Left colon (tissue), 2 donors: ENCODE results near the gene LAMA5. TPM values are rescaled to one million over a fixed set of nuclear protein-coding genes. Genes with fewer than 3 reads are reported as not detected.

ENCODE experiments used
- ATAC-seq: fragments of 200-7000 bp; cut with Tn5 transposase; one replicate; pipeline ENCODE4 v1.9.1; 2020; ENCODE audit warnings: mild to moderate bottlenecking, moderate library complexity
- DNase-seq, 2 donors: peaks; one replicate each; pipeline ENCODE4 v3.0.0-alpha.2; 2020
- intact Hi-C, 2 donors: fragments of 100-400 bp; cut with DNase I in 1 of 2; cut with micrococcal nuclease in 1 of 2; formaldehyde crosslinking; loops; one replicate each; pipeline versions ENCODE4 v1.11.2 to v1.14.0; 2022; cut with DNase I, micrococcal nuclease
- total RNA-seq, 2 donors: library from RNA; stranded (reverse); fragmentation: NEBNext Ultra II Directional; extraction: Animal tissue kit (Norgen Biotek cat#: 25700); gene quantifications; one replicate each; pipeline ENCODE4 v1.2.1, GENCODE V29; 2021
- donor health status: DM: no; HTN: no; CAD: no.
- donor health status: DM: yes; HTN: yes; CAD: no.

LAMA5 gene
- total RNA-seq, 2 donors from 2014 or later: 18.2 to 45.8 TPM

DNA sequence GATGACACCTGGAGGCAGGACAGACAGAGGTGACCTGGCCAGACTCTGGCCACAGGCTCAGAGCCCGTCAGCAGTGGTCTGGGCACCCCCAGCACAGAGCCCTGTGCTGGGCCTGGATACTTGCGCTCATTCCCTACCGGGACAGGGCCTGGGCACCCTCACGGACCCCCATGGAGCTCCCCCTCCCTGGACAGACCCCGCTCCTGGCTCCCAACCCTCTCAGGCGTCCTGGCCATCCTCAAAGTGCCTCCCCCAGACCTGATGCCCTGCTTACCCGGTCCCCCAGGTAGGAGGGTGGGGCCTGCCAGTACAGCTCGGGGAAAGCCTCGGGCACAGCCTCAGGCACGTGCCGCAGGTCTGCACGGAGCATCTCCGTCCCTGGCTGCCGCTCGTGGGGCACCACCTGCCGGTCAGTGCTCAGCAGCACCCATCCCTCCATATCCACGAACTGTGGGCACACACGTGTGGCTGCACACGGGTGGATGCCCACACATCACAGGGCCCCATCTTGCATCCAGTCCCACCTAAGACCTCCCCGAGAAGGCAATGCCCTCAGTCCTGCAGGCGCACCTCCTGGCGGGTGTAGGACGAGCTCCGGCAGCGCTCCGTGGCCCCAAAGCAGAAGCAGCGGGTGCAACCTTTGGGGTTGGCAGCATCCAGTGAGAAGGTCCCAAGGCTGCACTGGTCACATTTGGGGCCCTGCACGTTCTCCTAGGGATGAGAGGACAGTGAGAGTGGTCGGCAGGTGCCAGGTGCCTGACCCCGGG lies 40.0 kb downstream of the LAMA5 start:
- ATAC-seq: no peak
- no peak for DNase-seq
- intact Hi-C loops: no loop called here

DNA sequence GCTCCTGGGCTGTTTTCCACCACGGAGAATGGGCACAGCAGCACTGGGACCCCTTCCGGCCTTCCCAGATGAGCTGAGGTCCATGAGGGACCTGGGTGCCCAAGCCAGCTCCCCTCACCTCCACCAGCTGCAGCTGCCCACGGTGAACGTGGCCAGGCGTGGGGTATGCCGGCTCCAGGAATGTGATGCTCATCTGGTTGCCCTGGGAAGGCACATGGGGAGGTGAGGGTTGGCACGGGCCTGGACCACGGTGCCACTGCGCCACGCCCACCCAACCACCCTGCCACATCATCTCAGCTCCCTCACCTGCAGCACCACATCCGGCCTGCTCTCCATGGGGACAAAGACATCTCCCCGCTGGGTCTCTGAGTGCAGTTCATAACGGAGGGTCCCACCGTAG lies 40.6 kb downstream of the LAMA5 start:
- ATAC-seq: no peak
- no peak for DNase-seq
- intact Hi-C loops: no loop called here

DNA sequence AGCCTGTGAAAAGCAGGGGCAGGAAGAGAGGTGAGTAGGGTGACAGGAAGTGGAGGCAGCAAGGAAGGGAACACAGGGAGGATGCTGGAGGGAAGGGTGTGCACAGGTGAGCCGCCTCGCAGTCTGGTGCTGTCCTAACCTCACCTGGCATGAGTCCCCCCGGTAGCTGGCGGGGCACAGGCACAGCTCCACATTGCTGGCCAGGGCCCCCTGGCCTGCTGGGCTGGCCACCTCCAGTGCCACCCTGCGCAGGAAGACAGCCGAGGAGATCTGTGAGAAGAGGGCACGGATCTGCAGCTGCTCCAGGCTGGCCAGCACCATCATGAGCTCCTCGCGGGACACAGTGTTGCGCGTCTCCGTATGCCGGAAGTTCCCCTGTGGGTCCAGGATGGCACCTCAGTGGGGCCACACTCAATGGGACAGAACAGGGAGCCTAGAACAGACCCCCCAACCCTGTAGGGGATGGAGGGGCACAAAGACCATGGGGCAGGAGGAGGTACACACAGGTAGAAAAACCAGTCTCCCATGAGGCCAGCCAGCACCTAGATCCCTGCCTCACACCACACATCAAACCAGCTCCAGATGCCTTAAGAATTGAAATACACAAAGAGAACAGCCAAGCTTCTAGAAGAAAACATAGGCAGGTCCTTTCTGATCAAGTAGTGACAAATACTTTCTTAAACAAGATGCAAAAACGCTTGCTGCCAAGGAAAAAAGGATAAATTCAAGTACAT lies 41.8 kb downstream of the LAMA5 start:
- intact Hi-C loops: no loop called here
- ATAC-seq: no peak

DNA sequence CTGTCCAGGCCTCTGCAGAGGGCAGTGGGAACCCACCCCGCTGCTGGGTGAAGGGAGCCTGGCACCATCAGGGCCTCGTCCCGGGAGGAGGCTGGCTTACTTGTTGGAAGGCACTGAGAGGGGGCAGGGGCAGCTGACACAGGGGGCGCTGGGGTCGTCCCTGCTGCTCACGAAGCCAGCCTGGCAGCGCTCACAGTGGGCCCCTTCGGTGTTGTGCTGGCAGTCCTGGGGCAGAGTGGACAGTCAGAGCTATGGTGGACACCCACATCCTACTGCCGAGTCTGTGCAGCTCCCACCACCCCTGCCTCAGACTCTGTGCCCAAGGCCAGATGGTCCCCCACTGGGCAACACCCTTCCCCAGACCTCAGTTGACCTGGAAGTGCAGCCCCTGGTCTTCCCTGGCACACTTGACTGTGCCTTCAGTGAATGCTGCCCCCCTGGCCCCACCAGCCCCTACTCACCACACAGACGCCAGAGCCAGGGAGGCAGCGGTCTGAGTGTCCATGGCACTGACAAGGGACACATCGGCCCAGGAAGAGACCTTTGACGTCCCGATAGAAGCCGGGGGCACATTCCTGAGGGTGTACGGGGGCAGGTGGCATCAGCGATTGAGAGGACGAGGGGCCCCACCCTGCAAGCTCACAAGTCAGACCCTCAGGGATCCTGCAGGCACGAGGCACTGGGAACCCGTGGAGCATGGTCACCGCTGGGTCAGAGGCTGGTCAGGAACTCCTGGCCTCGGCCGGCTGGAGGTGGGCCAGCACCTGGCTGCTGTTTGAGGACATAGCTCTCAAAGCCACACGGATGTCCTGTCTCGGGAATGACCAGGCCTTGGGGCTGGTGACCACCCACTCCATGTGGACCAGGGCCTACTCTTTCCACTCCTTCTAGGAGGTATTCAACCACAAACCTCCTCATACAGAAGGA lies 42.9 kb downstream of the LAMA5 start:
- intact Hi-C loops: no loop called here
- no peak for DNase-seq
- no peak for ATAC-seq

More for the DNA sequence above, 41.8 kb downstream of the LAMA5 start:
- no peak for DNase-seq

GRCh38 chr20:62323146-62323979 lies 43.7 kb downstream of the LAMA5 start:
- intact Hi-C loops: no loop called here
- ATAC-seq (no peak), DNase-seq (no peak)

- ATAC-seq: no peak
- no peak for DNase-seq
- intact Hi-C loops: no loop called here
These were observed 44.5 kb downstream of the LAMA5 start for GRCh38 chr20:62322492-62323041.

GRCh38 chr20:62321975-62322374 lies 45.1 kb downstream of the LAMA5 start:
- DNase-seq: no peak
- no peak for ATAC-seq
- intact Hi-C loops: no loop called here

DNA sequence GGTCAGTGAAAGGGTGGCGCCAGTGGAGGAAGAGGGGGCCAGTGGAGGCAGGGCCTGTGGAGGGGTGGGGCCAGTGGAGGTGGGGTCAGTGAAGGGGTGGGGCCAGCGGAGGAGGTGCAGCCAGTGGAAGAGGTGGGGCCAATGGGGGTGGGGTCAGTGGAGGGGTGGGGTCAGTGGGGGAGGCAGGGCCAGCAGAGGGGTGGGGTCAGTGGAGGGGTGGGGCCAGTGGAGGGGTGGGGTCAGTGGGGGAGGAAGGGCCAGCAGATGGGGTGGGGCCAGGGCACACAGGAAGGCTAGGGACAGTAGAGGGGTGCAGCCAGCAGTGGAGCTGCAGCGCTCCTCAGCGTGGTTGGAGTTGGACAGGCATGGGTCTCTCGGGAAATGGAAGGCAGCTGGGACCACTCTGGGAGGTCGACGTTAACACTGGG lies 45.6 kb downstream of the LAMA5 start:
- ATAC-seq: peak; percentile 32
- intact Hi-C loops: no loop called here
- no peak for DNase-seq

DNA sequence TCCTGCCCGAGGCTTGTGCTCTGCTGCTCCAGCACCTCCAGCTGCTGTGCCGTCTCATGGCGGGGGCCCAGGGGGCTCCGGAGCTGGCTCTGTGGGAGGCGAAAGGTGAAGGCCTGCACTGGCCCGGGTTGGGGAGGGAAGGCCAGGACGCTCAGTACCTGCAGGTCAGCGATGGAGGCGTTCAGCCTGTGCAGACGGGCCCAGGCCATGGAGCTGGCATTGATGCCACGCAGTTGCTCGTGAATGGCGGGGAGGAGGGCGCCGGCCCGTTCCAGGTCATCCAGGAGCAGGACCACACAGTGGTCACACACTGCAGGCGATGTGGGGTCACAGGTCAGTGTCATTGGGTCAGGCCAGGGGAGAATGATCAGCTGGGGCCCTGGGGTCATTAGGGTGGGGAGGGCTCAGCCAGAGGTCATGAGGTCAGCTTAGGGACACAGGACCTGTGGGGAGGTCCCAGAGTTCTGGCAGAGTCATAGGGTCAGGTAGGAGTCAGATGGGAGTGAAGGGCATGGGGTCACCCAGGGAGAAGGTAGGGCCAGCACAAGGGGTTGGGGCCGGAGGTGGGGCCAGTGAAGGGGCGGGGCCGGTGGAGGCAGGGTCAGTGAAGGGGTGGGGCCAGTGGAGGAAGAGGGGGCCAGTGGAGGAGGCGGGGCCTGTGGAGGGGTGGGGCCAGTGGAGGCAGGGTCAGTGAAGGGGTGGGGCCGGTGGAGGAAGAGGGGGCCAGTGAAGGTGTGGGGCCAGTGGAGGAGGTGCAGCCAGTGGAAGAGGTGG lies 46.3 kb downstream of the LAMA5 start:
- intact Hi-C loops: no loop called here
- ATAC-seq (peak; percentile 11), DNase-seq (no peak)

GRCh38 chr20:62319346-62319909 lies 47.7 kb downstream of the LAMA5 start:
- ATAC-seq: no peak
- intact Hi-C loops: no loop called here

DNA sequence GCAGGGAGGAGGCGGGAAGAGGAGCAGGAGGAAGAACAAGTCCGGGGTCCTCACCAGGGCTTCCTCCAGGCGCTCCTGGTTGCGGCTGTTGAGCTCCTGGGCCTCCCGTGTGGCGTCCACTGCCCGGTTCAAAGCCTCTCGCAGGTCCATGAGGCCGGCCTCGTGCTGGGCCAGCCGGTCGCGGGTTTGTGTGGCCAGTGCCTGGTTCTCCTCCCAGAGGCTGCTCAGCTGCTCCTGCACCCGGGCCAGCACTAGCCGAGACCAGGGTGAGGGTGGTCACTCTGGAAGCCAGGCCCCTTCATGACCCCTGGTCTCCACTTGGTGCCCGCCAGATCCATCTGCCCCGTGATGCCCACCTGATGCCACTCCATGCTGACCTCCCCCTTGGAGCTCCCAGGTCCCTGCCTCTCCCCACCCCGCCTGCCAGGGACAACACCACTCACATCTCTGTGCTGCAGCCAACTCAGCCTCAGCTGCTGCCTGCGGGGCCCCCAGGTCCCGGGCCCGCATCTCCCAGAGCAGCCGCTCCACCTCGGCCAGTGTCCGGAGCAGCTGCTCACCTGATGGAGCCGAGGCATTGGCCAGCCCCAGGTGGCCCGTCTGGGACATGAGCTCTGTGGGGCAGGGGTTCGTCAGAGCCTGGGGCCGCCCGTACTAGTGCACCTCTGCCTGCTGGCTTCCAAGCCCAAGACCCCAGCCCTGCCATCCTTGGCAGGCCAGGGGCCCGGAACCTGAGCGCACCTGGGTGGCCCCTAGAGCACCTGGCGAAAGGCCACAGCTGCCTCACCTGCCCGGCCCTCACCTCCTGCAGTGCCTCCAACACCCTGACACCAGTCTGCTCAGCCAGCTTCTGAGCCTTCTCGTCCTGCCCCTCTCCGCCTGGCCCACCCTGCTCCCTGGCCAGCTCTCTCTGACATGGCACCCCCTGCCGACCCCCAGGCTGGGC lies 48.4 kb downstream of the LAMA5 start:
- intact Hi-C loops: no loop called here
- DNase-seq (no peak), ATAC-seq (peak; percentile 16)

More at GRCh38 chr20:62319346-62319909, 47.7 kb downstream of the LAMA5 start:
- DNase-seq: no peak

GRCh38 chr20:62317167-62317655 lies 49.9 kb downstream of the LAMA5 start:
- intact Hi-C loops: no loop called here
- DNase-seq (no peak), ATAC-seq (no peak)

- ATAC-seq: no peak
- intact Hi-C loops: no loop called here
- no peak for DNase-seq
These were observed 50.6 kb downstream of the LAMA5 start for GRCh38 chr20:62316331-62317166.

DNA sequence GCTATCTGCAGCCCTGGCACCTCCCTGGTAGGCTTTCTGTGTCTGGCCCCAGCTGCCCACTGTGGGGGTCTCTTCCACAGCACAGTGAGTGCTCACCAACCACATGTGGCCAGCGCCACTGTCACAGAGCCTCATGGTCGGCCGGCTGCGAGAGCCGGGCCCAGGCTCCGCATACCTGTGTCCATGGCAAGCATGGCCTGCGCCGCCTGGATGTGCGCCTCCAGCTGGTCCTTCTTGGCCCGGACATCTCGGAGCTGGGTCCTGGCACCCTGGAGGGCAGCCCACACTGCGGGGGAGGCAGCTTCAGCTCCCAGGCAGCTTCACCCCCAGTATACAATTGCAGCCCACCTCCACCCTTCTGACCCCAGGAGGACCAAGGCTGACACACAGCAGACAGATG lies 51.3 kb downstream of the LAMA5 start:
- intact Hi-C loops: no loop called here
- ATAC-seq: no peak

DNA sequence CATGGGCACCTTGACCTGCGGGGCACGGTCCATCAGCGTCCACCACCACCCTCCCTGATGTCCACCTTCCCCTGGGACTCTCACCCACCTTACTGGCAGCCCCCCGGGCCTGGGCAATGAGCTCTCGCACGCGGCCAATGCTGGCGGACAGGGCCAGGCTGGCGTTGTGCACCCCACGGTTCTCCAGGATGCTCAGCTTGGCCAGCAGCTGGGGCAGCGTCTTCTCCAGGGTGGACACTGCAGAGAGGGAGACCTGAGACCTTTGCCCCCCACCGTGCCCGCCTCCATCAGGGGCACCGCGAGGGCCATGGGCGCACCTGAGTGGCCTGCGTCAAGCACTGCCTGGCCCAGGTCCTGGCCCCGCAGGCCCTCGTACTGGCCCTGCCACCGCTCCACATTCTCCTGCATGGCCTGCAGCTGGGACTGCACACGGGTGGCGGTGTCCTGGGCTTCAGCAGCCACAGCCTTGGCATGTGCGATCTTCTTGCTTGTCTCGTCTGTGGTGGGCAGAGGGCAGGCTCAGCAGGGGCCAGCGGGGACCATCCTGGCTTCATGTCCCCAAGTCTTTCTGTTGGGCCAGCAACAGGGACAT lies 52.3 kb downstream of the LAMA5 start:
- ATAC-seq (no peak), DNase-seq (no peak)
- intact Hi-C loops: no loop called here

More for the DNA sequence above, 51.3 kb downstream of the LAMA5 start:
- DNase-seq: no peak
